HG03571 (cell line): Measurements from ENCODE around the gene CCDC194.

Source experiments
- ATAC-seq: cut with Tn5 transposase; IDR thresholded peaks from one replicate; pipeline ENCODE4 v1.9.1; 2021; ENCODE audit not compliant: unreplicated experiment

The CCDC194 gene

GRCh38 chr19:17406046-17406886, 12.3 kb upstream of the CCDC194 start:
- no peak for ATAC-seq

GRCh38 chr19:17405250-17406045, 11.5 kb upstream of the CCDC194 start, which contains the start of gene BST2:
Gene BST2, minus strand, starts transcription at chr19:17405630. Its CDS starts 55 bp downstream, at chr19:17405575.
- ATAC-seq: no peak

- ATAC-seq: no peak
These were observed 10.7 kb upstream of the CCDC194 start for GRCh38 chr19:17404621-17405249.

GRCh38 chr19:17404015-17404414, 10.0 kb upstream of the CCDC194 start:
- ATAC-seq: no peak

- ATAC-seq: no peak
These were observed 9.2 kb upstream of the CCDC194 start for GRCh38 chr19:17402982-17403855.

- no peak for ATAC-seq
These were observed 7.6 kb upstream of the CCDC194 start for GRCh38 chr19:17401628-17402027.

GRCh38 chr19:17398902-17399527, 5.0 kb upstream of the CCDC194 start:
- no peak for ATAC-seq

GRCh38 chr19:17394891-17395415, 957 bp upstream of the CCDC194 start:
- ATAC-seq: no peak

- ATAC-seq: no peak
These were observed 994 bp downstream of the CCDC194 start for GRCh38 chr19:17393002-17393401.

GRCh38 chr19:17391371-17392151, 2.4 kb downstream of the CCDC194 start:
- no peak for ATAC-seq

- peak; percentile 81 for ATAC-seq
These were observed 3.2 kb downstream of the CCDC194 start for GRCh38 chr19:17390665-17391370.

- no peak for ATAC-seq
These were observed 3.9 kb downstream of the CCDC194 start for GRCh38 chr19:17389957-17390664.

- no peak for ATAC-seq
These were observed 4.7 kb downstream of the CCDC194 start for GRCh38 chr19:17389288-17389687.

- ATAC-seq: no peak
These were observed 8.0 kb downstream of the CCDC194 start for GRCh38 chr19:17385878-17386611.

- no peak for ATAC-seq
These were observed 13.4 kb downstream of the CCDC194 start for GRCh38 chr19:17380426-17381138.

GRCh38 chr19:17379221-17379631, 14.8 kb downstream of the CCDC194 start:
- no peak for ATAC-seq
